Central memory CD4-positive, alpha-beta T cell (primary cell): ENCODE measurements around the gene ABHD5.

Experiments used
- DNase-seq: peaks from one replicate; pipeline ENCODE4 v3.0.0; 2022

ABHD5 gene

DNA sequence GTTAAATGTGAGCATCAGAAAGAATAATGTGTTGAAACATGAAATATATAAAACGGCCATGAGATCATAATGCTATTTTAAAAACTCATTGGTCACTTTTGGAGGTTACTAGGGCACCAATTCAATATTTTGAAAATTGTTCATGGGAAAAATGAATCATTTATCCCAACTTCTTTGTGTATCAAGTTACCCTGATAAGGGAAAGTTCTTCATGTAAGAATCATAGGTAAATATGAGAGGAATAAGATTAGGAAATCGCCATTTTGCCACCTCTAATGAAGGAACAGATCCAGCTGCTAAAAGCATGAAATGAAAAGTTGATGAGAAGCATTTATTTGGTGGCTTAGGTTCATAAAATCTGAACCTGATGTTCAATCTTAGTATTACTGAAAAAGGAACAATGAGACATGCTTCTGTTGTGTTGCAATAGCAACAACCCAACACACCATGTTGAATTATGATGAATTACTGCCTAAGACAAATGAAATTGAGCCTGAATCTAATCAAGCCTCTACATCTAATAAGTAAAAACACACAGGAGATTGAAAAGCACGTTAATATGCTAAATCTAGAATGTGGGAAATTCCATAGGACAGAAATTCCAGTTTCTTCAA, 32.5 kb downstream of the ABHD5 start:
- DNase-seq: no peak

DNA sequence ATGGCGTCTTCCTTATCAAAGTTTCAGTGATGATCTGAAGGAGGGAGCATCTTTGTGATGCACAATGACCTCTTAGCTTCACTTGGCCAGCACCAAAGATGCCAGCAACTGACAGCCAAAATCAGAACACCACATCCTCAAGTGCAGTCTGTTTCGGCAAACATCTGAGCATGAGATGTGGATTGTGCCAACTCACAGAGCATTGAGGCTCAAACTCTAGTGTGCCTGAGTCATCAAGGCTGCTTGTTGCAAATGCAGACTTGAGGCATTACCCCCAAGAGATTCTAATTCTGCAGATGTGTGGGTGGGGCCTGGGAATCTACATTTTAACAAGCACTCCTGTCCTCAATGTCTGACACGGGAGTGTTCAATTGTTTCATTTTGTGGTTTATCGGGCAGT, 35.8 kb downstream of the ABHD5 start:
- DNase-seq: no peak

DNA sequence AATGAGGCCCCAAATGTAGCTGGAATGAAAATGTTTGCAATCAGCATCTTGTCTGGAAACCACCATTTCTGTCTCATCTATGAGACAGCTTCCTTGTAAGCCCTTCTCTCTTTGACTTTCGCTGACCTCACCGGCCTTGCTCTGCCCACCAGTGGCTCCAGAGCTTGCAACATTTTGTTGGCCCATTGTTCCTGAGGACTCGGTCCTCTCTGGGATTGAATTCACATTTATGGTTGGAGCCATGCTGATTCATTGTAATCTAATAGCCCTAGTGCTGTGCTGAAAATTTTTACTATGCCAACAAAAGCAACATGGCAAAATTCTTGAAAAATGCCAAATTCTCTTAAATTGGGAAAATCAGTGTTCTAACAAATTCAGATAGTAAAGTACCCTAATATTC, 37.2 kb downstream of the ABHD5 start:
- no peak for DNase-seq

DNA sequence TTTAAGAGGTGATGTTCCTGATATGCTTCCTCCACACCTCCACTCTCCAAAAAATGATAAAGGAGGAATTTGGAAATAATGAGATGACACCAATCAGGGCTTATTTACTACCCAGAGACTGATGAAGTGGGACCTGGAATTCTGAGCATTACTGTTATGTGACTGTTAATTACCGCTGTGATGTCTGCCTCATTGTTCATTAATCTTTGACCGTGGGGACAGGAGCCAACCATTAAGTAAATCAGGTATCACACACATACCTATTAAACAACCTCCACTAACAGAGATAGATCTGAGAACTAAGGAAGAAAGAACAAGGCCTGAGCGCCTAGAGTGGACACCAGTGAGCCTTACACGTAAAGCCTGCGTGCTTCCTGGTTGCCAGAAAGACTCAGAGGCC, 37.7 kb downstream of the ABHD5 start:
- no peak for DNase-seq

DNA sequence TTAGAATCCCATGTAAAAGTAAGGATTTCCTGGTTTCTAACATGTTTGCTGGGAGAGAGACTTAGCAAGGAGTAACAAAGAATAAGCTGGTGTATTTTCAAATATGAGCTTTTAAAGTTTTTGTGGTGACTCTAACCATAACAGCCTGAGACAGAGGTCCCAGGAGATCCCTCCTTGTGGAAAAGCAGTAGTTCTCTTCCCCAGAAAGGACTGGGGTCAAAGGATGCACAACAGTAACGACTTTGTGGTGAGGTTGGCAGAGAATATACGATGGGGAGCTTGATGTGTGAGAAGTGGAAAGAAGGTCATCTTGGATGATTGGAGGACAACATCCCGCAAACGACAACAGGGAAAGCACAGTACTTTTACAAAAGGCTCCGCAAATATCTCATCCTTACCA, 38.2 kb downstream of the ABHD5 start:
- no peak for DNase-seq

DNA sequence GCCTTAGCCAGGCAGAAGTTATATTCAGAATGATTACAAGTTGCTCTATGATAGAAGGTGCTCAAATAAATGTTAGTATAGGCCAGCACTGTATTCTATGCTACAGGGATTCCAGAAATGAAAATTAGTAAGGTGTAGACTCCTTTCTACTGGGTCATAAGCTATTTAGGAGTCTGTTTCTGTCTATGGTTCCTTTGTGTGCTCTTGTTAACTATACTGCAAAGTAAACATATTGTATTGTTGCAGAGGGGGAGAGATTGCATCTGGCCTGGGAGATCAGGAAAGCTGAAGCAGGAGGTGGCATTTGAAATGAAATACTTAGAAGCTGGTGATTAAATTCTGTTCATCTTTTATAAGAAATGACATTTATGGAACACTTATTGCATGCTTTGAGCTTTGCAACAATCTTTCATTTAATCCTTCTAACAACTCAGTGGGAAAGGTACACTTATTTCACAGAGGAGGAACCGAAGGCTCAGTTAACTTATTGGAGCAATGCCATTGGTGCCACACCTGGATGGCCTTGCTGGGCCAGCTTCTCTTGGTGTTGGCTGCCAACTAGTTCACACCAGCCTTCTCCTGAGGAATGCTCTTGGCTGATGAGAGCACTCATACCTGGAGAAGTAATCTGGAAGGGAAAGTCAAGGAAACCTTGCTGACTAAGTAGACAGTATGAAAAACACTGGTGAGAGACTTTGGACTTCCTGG, 39.1 kb downstream of the ABHD5 start:
- DNase-seq: no peak

DNA sequence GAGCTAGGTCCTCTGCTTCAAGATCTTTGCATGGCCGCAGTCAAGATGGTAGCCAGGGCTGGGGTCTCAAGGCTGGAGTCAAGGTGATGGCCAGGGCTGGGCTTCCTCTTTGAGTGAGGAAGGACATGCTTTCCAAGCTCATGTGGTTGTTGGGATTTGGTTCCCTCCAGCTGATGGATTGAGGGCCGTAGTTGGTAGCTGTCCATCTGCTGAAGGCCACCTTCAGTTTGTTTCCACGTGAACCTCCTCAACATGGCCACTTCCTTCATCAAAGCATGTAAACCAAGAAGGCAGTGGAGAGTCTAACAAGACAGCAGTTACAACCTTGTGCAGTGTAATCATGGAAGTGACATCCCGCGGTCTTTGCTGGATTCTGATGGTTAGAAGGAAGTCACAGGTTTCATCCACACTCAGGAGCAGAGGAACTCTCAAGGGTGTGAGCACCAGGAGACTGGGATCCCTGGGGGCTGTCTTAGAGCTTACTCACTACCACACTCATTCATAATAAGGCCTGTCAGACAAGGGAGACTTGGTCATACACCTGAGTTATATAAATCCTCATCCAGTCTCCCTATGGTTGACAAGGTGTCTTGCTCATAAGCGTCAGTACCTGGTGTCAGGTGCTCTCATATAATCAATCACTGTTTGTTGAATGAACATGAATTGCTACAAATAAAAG, 42.1 kb downstream of the ABHD5 start:
- no peak for DNase-seq

DNA sequence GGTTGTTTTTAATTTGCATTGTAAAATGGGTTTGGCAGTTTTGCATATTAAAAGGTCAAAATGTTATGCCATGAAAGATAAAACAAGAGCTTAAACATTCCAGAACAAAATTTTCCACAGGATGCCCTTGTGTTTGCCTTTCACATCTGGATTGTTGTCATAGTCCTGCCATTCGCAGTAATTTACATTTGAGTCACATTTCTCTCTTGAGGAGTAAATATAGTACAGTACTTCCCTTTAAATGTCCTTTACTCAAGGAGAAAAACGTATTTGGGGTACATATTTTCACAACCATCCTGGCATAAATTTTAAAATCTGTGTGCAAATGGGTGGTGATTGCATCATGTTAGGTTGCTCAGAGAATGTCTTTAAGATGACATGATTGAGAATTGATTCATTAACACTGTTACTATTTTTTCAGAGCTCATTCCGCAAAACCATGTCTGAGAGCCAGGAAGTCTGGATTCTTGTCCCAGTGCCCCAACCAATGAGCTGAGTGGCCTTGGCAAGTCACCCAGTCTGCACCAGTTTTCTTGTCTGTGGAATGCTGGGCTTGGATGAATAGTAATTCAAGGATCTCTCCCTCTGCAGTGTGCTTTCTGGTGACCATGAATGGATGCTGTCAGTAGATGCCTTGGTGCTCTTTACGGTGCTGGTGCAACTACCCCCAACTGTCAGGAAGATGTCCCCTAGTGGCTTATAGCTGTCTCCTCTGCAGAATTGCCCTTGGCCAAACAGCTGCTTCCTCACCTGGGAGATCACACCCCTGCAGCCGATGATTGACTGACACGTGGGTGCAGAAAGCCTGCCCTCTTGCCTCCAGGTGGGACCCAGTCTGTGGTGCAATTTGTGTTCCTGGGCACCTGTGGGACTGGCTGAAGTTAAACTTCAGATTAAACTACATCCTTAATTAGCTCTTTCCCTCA, 43.0 kb downstream of the ABHD5 start:
- DNase-seq: no peak

DNA sequence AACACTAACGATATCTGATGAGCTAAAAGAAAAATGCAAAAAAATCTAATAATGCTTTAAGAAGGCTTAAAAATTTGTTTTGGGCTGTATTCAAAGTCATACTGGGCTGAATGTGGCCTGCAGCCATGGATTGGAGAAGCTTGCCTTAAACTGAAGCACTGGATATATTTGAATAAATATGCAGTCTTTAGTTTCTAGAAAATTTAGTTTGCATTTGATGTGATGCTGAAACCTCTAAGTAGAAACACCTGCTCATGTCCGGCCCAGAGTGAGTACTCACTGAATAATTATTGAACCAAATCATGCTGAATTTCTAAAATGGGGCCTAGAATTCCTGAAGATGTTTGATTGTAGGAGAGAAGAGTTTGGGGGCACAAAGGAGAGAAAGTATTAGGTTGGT, 43.9 kb downstream of the ABHD5 start:
- DNase-seq: no peak

DNA sequence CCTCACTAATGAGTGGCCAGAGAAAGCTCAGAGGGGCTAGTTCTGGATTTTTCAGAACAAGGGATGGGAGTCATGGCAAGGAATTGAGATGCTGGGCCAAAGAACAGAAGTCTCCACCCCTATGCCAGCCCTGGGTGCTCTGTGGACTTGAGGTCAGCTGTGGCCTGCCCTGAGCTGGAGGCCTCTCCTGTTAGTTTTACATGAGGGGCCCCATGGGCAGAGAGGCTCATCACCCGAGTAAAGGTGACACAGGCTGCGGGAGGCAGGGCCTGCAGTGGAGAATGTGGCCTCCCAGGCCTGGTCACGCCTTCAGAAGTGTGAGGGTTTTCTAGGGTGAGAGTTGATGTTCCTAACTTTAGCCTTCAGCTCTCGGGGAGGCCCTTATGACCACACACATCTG, 44.9 kb downstream of the ABHD5 start:
- DNase-seq: no peak

DNA sequence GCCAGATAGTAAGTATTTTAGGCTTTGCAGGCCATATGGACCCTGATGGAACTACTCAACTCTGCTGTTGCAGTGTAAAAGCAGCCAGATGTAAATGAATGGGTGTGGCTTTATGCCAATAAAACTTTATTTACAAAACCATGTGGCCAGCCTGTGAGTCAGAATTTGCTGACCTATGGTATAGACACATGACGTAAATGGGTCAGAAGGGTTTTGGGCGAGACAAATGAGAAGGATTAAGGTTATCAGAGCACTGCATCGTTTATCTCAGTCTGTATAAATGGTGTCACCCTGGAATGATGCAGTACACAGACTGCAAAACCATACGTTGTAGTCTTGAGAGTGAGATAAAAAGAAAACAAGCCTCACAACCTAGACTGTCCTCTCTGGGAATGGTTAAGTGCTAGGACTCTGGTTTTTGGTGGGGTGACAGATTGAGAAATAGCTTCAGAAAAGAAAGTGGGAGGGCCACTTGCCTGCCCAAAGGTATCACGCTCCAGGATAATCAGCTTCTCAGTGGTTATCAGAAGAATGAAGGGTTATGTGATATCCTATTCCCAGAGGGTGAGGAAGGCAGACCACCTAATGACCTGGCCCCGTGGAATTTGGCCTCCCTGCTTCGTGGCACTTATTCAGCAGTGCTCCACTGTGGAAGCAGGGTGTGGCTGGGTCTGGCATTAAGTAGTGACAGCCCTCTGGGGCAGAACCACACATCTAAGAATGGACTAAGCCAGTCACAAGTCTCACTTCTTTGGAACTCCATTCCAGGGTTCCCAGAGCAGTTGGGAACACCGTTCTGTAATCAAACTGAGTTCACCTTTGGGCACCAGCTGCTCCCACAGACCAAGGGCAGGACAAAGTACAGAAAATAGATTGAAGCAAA, 46.1 kb downstream of the ABHD5 start:
- DNase-seq: no peak

DNA sequence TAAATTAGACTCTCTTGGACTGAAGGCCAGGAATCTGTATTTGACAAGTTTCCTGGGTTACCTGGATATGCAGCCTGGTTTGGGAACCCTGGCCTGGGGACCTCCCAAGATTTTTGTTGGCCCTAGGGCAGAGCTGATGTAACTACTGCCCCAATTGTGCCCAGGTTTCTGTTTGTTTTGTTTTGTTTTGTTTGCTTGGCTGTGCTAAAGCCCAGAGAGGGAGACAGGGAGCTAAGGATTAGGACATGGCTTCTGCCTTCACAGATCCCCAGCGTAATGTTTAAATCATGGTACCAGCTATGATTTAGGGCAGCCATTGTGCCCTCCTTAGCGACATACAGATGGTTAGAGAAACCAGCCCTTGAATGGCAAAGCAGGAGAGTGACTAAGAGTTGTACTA, 47.6 kb downstream of the ABHD5 start:
- DNase-seq: no peak

DNA sequence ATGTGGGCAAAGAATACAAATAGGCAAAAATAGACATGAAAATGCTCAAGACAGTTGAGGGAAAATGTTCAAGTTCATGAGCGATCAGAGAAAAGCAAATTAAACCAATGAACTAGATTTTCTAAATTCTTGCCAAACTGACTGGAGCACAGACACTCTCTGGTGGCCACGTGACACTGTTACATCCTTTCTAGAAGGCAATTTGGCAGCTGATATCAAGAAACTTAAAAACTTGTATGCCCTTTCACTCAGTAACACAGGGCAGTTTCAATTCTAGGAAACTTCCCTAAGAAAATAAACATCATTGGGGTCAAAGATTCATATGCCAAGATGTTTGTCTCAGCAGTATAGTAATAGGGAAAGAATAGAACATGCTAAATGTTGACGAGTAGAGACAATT, 52.2 kb downstream of the ABHD5 start:
- DNase-seq: no peak

DNA sequence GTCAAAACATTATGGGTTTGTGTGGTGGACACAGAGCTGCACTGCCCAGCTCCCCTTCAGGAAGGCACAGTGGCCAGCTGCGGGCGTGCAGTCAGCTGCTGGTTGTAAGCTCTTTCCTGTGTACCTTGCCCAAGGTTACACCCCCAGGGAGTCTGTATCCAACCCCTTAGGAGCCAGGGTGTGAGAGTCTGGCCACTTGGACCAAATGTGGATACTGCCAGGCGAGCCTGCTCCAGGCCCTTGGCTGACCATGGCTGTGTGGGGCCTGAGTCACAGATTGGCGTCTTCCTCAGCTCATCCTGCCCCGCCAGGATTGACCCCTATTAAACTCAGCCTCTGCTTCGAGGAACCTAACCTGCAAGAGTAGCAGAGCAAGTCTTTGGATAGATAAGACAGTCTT, 56.9 kb downstream of the ABHD5 start:
- no peak for DNase-seq

DNA sequence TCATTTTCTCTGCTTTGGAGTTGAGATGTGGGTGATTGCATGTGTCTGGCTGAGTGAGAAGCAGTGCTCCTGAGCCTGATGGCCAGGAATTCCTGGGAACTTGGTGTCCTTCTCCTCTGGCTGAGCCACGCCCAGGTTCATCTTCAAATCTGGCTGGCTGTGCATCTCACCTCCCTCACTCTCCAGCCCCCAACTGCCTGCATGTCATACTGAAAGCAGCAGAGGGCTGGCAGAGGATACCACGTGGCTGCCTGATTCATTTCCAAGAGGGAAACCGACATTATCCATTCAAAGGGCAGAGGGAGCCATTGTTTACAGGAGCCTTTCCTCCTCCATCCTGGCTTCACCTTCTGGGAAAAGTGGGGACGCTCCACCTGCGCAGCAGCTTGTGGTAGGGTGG, 57.4 kb downstream of the ABHD5 start:
- no peak for DNase-seq

DNA sequence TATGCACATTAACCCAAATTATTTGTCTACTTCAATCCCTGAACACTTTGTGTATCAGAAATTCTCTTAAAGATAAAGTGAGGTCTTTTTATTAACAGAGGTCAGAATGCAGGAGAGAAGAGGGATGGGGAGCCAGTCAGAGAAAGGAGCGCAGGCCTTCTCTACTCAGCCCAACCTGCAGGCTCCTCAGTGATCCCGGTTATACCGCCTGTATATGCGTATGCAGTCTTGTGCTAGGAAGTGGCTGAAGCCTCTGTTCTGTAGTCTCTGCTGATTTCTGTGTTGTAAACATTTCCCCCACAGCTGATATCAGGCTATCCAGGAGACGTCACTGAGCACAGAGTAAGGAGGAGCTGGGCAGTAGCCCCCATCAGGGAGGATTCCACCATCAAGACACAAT, 57.9 kb downstream of the ABHD5 start:
- DNase-seq: no peak

DNA sequence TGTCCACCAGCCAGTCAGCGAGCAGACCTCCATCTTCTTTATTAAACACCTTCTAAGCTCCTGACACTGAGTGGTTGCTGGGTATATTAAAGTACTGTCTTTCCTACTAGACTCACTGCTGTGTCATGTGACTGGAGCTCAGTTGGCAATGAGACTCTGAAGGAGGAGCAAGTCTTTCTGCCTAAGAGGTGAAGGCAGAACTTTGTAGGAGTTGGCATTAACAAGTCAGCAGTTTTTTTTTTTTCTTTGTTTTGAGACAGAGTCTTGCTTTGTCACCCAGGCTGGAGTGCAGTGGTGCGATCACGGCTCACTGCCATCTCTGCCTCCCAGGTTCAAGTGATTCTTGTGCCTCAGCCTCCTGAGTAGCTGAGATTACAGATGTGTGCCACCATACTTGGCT, 62.2 kb downstream of the ABHD5 start:
- no peak for DNase-seq

DNA sequence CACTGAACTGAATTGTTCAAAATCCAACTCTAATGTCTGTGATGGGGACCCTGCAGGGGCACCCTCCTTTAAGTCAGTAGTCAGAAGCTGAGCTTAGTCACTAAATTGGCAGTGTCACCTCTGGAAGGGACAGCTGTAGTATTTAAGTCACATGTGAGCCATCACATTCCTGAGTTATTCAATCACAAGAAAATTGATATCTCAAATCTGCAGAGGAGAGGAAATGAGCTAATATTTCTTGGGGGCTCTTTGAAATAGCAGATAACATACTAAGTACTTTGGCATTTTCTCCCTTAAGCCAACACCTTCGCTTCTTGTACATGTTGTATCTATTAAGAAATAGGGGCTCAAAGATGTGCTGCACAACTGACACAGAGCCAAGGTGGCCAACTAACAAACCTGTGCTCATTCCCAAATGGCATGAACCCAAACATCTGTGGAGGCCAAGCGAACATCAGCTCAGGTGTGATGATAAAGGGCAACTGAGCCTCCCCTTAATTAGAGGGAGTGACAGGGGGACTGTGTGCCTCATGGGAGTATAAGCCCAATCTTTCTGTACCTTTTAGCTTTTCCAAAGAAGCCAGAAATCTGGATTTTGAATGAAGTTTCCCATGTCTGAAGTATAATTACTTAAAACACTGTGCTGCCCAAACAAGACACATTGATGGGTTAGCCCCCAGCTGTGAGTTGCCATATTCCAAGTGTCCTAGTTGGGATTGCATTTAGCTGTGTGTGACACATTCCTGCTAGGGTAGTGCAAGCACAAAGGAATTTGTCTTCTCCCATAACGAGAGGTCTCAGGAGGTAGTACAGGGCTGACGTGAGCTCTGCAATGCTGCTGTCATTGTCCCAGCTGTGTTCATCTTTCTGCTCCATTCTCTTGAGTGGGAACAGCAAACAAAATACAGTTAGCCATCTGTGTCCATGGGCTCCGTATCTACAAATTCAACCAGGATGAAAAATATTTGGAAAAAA, 63.3 kb downstream of the ABHD5 start:
- DNase-seq: no peak

DNA sequence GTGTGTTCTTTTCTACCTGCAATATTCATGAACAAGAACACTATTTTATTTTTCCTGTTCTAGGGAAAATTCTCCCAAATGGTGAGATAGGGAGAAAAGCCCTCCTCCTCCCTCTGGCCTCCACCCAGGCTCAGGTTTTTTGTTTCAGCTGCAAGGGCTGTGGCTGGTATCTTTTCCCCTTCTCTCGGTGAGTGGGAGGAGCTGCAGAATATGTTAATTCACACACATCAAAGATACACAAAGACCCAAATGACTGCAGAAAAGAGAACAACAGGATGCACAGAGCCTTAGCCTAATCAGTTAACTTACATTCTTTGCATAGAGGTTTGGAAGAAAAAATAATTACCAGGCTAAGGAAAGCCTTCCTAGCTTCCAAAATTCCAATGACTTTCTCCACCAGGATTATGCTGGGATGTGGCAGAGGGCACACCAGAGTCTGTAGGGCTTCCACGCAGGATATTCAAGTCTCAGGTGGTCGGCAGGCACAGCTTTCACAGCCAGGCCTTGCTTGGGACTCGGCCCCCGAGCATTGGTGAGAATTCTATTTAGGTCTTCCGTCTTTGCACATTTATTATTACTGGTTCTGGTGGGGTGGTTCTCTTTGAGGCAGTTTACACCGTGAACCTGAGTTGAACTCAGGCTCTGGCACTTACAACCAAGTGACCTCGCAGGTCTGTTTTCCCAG, 64.9 kb downstream of the ABHD5 start:
- peak; percentile 58 for DNase-seq

DNA sequence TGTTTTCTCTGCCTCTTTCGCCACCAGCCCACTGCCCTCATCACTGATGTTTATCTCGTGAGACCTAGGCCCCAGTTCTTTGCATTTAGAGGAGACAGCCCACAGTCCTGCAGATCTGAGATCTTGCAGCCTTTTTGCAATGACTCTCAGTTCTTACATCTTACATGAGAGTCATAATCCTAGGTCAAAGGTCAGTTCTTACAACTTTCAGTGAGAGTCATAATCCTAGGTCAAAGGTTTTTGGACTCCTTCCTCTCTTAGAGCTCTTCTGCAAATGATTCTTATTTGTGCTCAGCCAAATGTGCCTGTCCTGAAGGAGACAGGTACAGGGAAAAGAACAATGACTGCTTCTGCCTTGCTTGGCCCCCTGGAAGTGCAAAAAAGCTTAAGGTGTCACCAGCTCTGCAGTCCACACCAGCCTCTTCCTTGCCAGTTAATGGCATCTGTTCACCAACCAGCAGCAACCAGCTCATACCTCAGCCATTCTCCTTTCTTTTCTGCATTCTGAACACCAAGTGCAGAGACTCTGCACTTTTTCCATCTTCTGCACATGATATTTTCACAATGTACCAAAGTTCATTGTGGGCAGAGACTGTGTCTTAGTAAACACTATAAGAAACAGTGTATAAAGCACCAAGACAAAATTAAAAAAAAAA, 67.1 kb downstream of the ABHD5 start:
- no peak for DNase-seq
